Measurements from ENCODE around the gene KISS1R.
A peak's percentile ranks its signal among the peaks of the same experiment; 100 is the strongest.

KISS1R gene

GRCh38 chr19:939922-940321 lies 22.8 kb downstream of the KISS1R start:
- no peak for DNase-seq

DNA sequence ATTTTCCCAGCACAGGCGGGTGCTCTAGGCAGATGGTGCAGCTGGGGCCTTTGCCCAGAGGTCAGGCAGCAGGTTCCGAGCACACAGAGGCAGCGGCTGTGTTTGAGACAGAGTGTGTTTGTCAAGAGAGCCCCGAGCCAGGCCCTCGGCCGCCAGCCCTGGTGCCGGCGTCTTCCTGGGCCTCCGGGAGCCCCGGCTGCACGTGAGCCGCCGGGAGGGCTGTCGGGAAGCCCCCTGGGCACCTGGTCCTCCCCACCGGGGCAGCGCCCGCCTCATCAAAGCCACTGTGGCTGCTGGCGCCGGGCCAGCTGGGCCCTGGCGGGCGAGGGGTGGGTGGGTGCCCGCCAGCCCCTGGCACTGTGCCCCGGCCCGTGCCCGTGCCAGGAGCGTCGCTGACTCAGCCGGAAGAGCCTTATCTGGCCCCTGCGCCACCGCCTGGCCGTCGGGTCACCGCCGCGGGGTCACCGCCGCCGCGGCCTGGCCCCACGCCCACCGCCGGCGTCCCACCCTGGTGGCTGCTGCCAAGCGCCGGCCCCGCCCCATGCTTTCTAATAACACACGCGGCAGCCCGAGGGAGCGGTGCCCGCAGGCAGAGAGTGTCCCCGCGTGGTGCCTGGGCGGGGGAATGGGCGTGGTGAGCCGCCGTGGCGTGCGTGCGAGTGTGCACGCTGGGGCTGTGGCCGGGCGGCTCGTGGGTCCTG lies 23.6 kb downstream of the KISS1R start:
- peak; percentile 61 to 78 (median 64) for DNase-seq

DNA sequence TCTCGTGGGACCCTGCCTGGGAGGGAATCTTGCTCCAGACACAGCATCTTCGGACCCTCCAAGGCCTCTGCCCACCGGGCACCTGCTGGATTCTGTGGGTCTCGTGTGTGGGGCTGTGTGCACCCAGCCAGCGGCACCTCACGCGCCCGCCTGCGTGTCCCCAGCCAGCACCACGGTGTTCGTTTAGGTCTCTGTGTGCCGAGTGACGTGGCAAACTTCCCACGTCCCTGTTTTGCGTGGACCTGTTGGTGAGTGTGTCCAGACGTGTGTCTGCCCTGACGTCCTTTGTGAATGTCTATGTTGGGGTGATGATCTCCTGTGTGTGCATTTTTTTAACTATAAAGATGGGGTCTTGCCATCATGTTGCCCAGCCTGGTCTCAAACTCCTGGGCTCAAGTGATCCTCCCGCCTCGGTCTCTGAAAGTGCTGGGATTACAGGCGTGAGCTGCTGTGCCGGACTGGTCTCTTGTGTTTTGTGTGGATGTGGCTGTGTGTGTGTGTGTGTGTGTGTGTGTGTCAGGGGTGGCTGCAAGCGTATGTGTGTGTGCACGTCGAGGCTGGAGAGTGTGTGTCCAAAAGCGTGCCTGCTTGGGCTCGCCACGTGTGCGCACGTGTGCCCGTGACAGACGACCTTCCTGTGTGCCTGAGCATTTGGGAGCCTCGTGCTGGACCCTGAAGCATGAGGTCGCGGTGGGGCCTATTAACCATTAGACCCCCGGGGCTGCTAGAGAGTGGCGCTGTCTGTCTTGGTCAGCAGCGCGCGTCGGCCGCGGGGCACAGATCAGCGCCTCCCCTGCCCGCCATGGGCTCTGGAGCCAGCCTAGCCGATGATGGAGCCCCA lies 24.4 kb downstream of the KISS1R start:
- no peak for DNase-seq

DNA sequence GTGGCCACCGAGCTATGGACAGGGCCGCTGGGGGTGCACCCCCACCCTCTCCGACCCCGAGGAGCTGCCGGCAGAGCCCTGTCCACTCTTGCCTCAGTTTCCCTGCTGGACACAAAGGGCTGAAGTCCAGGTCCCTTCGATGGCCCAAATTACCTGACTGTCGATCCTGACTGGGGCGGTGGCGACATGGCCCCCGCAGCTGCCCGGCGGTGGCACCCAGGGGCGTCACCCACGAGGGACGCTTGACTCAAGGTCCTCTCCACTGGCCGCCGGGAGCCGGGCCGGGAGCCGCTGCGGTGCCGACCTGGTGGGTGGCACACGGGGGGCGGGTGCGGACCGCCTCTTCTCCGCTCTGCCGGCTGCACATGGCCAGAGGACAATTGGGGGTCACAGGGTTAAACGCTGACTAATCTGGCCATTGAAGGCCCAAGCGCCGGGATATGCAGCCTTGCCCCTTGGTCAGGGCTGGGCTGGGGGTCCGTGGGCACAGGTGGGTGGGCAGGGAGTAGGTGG lies 25.1 kb downstream of the KISS1R start:
- DNase-seq = no peak

DNA sequence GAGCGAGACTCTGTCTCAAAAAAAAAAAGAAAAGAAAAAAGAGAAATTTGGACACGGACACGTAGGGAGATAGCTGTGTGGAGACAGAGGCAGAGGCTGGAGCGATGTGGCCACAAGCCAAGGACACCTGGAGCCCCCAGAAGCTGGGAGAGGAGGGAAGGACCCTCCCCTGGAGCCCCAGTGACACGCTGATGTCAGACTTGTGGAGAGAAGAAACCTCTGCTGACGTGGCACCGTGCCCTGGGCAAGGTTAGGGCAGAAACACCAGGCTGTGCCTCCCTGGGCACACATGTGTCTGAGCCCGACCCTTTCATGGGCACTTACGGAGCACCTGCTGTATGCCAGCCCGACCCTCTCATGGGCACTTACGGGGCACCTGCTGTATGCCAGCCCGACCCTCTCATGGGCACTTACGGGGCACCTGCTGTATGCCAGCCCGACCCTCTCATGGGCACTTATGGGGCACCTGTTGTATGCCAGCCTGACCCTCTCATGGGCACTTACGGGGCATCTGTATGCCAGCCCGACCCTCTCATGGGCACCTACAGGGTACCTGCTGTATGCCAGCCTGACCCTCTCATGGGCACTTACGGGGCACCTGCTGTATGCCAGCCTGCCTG lies 26.5 kb downstream of the KISS1R start:
- no peak for DNase-seq

- DNase-seq = no peak
Measured at GRCh38 chr19:944171-944567, 27.0 kb downstream of the KISS1R start.

DNA sequence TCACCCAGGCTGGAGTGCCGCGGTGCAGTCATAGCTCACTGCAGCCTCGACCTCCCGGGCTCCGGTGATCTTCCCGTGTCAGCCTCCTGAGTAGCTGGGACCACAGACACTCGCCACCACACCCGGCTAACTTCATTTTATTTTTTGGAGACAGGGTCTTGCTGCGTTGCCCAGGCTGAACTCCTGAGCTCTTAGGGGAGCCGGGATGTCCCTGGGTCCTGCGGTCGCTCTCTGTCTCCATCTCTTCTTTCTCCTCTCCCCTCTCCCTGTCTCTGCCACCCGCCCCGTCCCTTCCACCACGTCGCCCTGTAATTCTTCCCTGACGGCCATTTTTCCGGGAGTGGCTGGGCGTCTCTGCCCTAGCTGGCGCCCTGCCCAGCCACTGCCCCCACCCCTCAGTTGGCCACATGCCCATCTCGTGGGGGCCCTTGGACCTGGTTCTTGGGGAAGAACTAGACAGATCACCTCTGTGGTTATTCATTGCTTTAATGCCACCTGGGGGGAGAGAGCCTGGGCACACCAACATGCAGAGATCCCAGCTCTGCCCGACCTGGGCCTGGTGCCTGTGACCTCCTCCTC lies 27.6 kb downstream of the KISS1R start:
- no peak for DNase-seq

DNA sequence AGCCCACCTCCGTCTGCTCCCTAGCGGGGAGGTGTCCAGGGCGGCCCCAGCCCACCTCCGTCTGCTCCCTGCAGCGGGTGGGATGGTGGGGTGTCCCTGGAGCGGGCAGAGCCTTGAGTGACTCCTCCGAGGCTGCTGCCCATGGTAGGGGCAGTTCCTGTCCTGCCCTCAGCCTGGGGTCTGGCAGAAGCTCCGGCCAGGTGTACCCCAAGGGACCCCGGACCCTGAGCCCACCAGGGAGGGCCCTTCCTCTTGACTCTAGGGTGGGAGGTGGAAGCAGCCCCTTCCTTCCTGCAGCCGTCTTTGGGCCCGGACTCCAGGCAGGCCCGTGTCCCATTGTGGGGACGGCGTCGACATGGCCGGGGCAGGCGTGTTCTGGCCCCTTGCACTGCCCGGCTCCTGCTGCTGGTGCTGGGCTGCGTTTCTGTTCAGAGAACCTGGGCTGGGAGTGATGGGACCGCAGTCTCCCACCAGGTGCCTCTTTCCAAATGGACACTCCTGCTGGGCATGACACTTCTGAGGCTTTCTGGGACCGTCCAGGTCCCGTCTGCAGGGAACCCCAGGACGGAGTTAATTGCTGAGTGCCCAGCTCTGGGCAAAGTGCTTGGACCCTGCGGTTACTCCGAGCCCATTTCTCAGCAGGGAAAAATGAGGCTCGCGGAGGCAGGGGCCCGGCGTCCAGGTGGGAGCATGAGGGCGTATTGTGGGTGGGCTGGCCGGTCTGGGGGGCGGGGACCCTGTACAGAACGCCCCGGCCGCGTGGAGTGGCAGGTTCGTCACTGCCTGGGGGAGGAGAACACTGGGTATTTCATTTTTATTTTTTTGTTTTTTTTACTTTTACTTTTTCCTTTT lies 28.5 kb downstream of the KISS1R start:
- no peak for DNase-seq

- no peak for DNase-seq
Measured at GRCh38 chr19:947090-947706, 30.1 kb downstream of the KISS1R start.

DNA sequence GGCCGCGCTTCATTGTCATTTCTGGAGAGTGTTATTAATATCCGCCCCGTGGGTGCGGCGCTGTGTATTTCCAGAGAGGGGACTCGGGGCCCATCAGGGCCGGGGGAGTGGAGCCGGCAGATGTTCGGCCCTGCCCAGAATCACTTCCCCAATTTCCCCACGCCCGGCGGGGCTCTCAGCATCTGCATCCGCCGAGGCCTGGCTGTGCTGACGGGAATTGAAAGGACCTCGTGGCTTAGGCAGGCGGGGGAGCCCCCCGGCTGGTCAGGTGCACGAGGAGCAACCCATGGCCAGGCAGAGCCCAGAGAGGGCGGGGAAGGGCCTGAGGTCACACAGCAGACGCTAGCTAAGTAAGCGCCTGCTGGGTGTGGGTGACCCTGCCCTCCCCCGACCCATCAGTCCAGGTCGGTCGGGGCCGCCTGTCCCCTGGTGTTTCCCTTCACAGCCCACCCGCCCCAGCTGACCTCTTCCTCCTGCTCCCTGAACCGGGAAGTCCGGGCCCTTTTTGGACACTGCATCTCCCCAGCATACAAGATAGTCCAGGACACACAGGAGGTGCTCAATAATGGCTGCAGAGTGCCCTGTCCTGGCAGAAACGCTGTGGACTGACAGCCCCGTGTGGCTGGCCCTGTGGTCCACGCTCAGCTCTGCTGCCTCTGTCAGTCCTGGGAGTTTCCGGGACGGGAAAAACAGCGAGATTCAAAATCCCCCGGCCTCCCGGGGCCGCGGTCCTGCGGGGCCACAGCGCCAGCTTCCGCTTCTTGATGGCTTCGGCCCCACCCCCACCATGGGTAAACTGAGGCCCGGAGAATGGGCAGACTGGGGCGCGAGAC lies 30.8 kb downstream of the KISS1R start:
- DNase-seq = peak; percentile 97 to 99 (median 99)

- DNase-seq = no peak
Measured at GRCh38 chr19:948842-949496, 31.8 kb downstream of the KISS1R start.

- no peak for DNase-seq
Measured at GRCh38 chr19:950352-951066, 33.4 kb downstream of the KISS1R start.

DNA sequence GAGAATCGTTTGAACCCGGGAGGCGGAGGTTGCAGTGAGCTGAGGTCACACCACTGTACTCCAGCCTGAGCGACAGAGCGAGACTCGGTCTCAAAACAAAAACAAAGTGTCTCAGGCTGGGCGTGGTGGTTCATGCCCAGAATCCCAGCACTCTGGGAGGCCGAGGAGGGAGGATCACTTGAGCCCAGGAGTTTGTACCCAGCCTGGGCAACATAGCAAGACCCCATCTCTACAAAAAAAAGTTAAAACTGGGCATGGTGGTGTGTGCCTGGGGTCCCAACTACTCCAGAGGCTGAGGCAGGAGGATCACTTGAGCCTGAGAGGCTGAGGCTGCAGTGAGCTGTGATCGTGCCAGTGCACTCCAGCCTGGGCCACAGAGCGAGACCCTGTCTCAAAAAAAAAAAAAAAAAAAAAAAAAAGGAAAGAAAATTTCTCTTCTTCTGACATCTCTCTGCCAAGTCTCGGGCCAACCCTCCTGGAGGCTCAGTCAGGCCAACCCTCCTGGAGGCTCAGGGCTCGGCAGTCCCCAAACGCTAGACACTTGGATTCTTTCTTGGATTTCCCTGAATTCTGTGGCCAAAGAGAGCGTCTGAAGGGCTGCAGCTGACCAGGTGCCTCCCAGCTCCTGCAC lies 35.0 kb downstream of the KISS1R start:
- DNase-seq = no peak

DNA sequence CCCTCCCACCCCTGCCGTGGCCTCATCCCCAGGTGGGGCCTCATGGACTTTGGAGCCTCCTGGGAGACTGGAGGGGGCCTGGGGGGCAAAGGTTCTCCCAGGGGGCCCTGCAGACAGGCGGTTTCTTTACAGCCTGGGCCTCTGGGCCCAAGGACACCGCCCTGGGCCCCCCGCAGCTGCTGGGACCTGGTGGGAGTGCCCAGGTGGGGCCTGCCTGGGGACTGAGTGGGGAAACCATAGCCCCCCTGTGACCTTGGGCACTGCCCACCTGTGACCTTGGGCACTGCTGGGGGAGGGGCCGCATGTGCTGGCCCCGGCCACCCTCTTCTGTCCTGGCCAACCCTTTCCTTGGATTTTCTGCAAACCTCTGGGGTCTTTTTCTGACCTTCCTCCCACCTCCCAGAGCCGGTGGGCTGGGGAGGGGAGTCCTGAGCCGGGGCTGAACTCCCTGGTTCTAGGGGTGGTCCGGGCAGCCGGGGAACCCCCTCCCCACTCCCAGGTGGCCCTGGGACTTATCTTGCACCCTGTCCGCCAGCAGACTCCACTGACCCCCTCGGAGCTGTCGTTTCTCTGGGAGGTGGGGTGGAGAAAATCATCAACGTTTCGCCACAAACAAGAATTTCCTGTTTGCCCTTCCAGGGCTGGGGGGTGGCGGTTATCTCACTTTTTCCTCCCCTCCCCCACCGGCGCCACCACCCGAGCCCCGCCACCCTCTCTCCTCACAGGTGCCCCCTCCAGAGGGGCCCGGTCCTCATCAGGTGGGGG lies 35.7 kb downstream of the KISS1R start:
- DNase-seq = no peak

DNA sequence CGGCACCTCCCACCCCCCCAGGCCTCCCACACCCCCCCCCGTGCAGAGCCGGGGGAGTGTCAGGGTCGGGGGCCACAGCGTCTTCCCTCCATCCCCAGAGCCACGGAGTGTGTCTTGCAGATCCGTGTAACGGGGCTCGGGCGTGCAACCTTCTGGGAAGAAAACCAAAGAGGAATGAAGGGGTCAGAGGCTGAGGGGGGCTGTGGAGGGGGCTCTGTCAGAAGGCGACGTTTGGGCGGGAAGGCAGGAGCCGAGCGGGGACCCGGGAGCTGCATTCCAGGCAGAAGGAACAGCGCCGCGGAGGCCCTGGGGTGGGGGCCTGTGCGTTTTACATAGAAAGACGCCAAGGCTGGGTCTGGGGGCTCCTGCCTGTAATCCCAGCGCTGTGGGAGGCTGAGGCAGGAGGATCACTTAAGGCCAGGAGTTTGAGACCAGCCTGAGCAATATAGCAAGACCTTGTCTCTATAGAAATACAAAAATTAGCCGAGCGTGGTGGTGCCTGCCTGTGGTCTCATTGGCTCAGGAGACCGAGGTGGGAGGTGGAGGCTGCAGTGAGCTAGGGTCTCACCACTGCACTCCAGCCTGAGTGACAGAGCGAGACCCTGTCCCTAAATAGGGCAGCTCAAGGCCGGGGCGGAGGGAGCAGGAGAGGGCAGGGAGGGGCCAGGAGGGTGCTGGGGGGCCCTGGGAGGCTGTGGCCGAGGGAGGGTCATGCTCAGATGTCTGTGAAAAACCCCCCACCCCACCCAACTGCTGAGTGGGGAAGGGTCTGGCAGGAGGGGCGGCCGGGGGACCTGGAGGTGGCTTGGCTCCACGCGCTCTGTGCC lies 36.5 kb downstream of the KISS1R start:
- DNase-seq = no peak

GRCh38 chr19:954272-954671 lies 37.1 kb downstream of the KISS1R start:
- DNase-seq = no peak

All from suppressor macrophage treated with lipopolysaccharide for 1 hour (primary cell).